HG03558 (cell line): ENCODE data around the gene TRABD2A.
"Not testable (repeated sequence)": the region's sequence is repeated elsewhere in the genome, so short reads cannot be mapped to it uniquely, and the experiment has no call there.

ENCODE experiments used
- ATAC-seq: cut with Tn5 transposase; IDR thresholded peaks from one replicate; pipeline ENCODE4 v1.9.1; 2021; ENCODE audit warnings: moderate number of reproducible peaks; ENCODE audit not compliant: unreplicated experiment; ENCODE audit errors: extremely low read depth

Gene TRABD2A

DNA sequence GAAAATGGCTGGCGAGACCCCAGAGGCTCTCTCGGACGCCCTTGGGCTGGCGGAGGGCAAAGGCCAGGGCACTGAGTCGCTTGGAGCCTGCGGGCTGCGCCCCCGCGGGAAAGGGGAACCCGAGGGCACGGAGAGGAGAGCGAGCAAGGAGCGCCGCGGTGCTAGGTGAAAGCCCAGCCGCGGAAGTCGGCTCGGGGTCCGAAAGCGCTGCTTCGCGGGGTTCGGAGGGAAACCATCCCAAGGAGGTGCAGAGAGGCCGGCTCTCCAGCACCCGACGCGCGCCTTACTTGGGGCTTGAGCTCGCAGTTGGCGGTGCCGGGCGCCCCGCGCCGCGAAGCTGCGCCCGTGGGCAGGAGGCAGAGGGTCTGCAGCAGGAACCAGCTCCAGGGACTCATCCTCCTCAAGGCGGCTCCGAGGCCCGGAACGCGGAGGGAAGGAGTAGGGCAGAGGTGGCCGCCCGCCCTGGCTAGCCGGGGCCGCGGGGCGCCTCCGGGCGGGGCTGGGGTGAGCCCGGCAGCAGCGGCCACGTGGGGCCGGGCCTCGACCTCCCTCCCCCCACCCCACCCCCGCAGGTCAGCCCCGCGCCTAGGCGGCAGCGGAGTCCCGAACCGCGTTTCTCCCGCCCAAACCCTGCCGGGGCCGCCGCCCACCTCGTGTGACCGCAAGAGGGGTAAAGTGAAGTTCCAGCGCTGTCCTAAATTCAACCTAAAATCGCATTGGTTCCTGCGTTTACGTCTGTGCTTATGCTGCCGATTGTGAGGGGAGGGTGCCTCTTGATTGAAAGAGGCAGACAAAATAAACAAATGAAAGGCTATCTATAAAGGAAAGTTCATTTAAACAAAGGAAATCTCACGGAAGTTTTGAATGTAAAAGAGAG, at the start of gene TRABD2A:
TRABD2A (minus strand) TSS at position 440 of the 877 bp plus-strand sequence; CDS start at position 395, 45 bp downstream.
- ATAC-seq = no peak

GRCh38 chr2:84927275-84927627, 46.4 kb upstream of the TRABD2A start:
- ATAC-seq = no peak

DNA sequence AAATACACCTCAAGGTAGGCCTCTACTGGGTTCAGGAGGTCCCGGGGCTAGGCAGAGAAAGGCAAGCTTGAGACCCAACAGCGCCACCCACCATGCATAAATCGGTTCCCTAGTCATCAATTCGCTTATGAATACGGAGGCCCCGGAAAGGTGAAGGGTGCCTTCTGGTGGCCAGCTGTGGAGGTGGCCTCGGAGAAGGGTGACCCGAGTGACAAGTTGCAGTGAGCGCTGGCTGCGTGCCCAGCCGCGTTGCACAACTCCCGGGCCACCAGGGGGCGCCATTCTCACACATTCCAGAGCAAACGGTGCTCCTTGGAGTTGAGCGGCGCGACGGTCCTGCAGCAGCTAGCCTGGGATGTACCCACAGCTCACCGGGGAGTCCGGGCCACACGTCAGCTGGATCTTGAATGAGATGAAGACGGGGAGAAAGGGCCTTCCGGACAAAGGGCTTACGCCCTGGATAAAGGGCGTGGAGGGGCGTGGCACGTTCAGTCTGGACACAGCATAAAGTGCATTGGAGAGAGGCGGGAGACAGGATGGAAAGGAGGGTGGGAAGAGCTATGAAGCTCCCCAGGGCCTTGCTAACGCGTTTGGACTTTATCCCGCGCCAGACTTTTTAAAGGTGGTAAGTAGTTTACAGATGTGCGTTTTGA, 45.0 kb upstream of the TRABD2A start:
- peak; percentile 71 for ATAC-seq

DNA sequence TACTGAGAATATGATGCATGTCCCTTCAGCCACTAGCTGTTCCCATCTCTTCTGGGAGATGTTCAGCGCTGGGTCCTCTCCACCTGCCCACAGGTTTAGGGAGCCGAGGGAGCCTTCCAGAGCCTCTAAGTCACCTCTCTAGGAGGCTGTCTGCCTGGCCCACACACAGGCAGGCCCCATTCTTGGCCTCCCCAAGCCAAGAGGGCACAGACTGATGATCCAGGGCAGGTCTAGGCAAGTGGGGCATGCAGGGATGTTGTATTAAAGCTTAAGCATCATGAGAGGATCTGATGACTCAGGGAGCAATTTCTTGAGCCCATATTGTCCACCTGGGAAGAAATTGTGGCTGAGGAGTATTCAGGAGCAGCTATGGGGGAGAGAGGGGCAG, 44.4 kb upstream of the TRABD2A start:
- ATAC-seq = no peak

DNA sequence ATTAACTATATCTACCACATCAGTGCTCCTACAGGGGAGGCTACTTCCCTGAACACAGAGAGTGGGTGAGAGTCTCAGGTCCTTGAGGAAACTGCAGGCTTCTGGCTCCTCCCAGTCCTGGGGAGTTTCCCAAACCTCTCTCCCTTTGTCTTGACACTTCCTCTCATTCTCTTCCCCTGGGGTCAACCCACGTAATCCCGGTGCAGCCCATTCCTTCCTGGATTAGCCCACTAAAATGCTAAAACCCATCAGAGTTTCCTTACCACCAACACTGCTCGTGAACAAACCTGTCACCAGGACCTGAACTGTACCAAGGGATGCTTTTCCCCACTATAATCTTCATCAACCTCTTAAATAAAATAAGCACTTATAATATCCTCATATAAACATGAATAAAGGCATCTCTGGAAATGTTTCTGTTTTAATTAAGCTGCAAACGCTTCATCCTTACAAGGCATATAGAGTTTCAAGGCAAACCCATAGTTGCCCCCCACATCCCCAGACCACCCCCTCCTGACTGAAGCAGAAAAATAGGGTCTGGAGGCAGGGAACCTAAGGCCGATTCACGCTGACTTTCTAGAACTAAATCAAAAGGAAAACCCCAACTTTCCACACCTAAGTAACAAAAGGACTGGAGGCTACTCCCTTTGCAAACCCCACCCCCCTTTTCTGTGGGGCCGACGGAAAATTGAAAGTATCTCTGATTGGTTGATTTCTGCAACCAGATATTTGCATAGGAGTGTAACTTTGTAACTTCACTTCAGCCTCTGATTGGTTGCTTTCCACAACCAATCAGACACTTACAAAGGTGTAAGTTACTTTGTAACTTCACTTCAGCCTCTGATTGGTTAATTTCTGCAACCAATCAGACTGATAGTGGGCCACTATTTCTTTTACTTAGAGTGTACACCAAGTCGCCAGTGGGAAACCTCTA, 43.6 kb upstream of the TRABD2A start:
- ATAC-seq = peak; percentile 19

DNA sequence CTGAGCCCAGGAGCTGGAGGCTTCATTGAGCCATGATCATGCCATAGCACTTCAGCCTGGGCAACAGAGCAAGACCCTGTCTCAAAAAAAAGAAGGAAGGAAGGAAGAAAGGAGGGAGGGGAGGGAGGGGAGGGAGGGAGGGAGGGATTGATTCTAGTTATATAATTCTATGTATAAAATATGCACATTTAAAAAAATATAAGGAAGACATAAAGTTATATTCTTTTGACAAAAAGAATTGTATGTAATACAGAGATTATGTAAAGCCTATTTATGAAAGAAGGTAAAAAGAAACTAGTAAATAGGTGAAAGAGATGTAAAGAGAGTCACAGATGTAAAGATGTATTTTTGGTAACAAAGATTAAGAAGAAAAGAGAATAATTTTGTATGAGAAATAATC, 42.1 kb upstream of the TRABD2A start:
- ATAC-seq = no peak

DNA sequence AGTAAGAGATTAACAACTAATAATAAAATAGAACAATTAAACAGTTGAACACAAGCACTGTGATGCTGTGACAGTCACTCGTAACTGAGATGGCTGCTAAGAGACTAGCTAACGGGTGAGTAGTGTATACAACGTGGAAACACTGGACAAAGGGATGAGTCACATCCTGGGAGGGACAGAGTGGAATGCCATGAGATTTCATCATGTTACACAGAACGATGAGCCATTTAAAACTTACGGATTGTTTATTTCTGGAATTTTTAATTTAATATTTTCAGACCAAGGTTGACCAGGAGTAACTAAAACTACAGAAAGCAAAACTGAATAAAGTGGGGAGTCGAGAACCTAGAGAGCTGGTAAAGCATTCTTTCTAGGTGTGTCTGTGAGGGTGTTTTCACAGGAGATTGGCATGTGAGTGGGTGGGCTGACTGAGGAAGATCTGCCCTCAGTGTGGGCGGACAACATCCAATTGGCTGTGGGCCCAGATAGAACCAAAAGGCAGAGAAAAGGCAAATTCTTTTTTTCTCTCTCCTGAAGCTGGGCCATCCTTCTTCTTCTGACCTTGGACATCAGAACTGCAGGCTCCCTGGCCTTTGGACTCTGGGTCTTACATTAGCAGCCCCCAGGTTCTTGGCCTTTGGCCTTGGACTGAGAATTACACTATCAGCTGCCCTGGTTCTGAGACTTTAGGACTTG, 39.1 kb upstream of the TRABD2A start:
- peak; percentile 28 for ATAC-seq

- ATAC-seq = no peak
Measured at GRCh38 chr2:84918430-84918829, 37.5 kb upstream of the TRABD2A start.

- ATAC-seq = not testable (repeated sequence)
Measured at GRCh38 chr2:84917821-84918220, 36.9 kb upstream of the TRABD2A start.

- ATAC-seq = not testable (repeated sequence)
Measured at GRCh38 chr2:84915675-84916074, 34.8 kb upstream of the TRABD2A start.

GRCh38 chr2:84914334-84914733, 33.5 kb upstream of the TRABD2A start:
- ATAC-seq = no peak

- no peak for ATAC-seq
Measured at GRCh38 chr2:84912984-84913383, 32.1 kb upstream of the TRABD2A start.

- no peak for ATAC-seq
Measured at GRCh38 chr2:84911135-84911678, 30.3 kb upstream of the TRABD2A start.

DNA sequence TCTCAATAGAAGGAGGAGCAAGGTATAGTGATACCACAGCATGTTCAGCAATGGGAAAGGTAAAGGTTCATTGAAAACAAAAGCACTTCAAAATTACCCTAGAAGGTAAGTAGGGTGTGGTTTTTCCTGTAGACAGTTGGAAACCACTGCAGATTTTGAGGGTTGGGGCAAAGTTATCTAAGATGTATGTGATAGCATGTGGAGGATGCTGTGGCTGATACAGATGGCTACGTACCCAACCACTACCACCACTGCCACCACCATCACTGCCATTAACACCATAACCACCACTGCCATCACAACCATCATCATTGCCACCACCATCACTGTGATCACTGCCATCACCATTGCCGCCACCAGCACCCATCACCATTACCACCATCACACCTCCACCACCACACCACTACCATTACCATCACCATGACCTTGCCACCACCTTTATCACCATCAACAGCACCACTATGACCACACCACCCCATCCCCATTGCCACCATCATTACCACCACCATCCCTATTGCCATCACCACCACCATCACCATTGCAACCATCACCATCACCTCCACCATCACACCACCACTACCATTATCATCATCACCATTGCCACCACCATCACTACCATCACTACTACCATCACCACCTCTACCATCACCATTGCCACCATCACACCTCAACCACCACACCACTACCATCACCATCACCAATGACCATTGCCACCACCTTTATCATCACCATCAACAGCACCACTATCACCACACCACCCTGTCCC, 28.2 kb upstream of the TRABD2A start:
- ATAC-seq = no peak

GRCh38 chr2:84906900-84907714, 26.2 kb upstream of the TRABD2A start:
- no peak for ATAC-seq

GRCh38 chr2:84906108-84906899, 25.4 kb upstream of the TRABD2A start:
- no peak for ATAC-seq
